Measurements from ENCODE around the gene CFL1.

CFL1 gene

GRCh38 chr11:65810046-65810868 is 47.7 kb downstream of the CFL1 start:
- in situ Hi-C loops (cut with HindIII; ENCODE audit: low sequenced_read_pairs): loop anchor here (5.0 kb wide), 1 partner anchor 48 kb away; no protein-coding TSS in a partner anchor

GRCh38 chr11:65809496-65809895 is 48.5 kb downstream of the CFL1 start:
- in situ Hi-C loops (cut with HindIII; ENCODE audit: low sequenced_read_pairs): no loop called here

GRCh38 chr11:65808744-65809341 is 49.1 kb downstream of the CFL1 start:
- in situ Hi-C loops (cut with HindIII; ENCODE audit: low sequenced_read_pairs): no loop called here

GRCh38 chr11:65806979-65807378 is 51.0 kb downstream of the CFL1 start:
- in situ Hi-C loops (cut with HindIII; ENCODE audit: low sequenced_read_pairs): no loop called here
